Measurements from ENCODE around the gene GALT. TPM values are rescaled to one million over a fixed set of nuclear protein-coding genes. Genes with fewer than 3 reads are reported as not detected.

The GALT gene
- total and polyA plus RNA-seq, 2 experiments from 2014 or later: 31.5 to 35.1 TPM

DNA sequence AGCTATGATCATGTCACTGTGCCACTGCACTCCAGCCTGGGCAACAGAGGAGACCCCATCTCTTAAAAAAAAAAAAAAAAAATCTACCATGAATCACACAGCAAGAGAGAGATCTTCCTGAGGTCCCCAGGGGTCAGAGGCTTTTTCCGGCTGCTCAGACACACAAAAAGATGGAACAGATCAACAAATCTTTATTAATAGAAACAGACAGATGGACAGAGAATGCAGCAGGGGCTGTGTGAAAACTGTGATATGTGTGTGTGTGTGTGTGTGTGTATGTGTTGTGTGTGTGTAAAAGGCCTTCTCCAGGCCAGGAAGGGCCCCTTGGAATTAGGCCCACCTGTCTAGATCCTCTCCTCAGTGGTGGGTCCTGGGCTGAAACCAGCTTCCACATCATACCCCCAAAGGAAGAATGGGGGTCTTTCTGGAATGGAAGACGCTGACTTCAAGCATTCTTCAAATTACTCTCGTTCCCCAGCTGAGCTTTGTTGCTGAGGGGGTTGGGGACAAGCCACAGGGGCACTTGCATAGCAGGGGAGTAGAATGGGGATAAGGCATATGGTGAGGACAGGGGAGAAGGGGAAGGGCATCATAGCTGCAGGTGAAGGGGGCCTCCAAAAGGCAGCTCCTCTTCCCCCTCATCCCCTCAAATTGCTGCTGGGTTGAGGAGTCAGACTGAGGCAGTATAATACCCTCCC is 11.8 kb upstream of the GALT start (continued):
- TF ChIP-seq, protein P1, sequence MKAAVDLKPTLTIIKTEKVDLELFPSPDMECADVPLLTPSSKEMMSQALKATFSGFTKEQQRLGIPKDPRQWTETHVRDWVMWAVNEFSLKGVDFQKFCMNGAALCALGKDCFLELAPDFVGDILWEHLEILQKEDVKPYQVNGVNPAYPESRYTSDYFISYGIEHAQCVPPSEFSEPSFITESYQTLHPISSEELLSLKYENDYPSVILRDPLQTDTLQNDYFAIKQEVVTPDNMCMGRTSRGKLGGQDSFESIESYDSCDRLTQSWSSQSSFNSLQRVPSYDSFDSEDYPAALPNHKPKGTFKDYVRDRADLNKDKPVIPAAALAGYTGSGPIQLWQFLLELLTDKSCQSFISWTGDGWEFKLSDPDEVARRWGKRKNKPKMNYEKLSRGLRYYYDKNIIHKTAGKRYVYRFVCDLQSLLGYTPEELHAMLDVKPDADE (IDR thresholded peaks at IDR 0.05): no peak
- no peak for TF ChIP-seq ZNF114 (CRISPR knock-in tag; IDR thresholded peaks at IDR 0.05)
- TF ChIP-seq, protein P2, sequence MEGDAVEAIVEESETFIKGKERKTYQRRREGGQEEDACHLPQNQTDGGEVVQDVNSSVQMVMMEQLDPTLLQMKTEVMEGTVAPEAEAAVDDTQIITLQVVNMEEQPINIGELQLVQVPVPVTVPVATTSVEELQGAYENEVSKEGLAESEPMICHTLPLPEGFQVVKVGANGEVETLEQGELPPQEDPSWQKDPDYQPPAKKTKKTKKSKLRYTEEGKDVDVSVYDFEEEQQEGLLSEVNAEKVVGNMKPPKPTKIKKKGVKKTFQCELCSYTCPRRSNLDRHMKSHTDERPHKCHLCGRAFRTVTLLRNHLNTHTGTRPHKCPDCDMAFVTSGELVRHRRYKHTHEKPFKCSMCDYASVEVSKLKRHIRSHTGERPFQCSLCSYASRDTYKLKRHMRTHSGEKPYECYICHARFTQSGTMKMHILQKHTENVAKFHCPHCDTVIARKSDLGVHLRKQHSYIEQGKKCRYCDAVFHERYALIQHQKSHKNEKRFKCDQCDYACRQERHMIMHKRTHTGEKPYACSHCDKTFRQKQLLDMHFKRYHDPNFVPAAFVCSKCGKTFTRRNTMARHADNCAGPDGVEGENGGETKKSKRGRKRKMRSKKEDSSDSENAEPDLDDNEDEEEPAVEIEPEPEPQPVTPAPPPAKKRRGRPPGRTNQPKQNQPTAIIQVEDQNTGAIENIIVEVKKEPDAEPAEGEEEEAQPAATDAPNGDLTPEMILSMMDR (conservative IDR thresholded peaks at IDR 0.05; ENCODE audit: low read depth in 2 of 2): no peak

DNA sequence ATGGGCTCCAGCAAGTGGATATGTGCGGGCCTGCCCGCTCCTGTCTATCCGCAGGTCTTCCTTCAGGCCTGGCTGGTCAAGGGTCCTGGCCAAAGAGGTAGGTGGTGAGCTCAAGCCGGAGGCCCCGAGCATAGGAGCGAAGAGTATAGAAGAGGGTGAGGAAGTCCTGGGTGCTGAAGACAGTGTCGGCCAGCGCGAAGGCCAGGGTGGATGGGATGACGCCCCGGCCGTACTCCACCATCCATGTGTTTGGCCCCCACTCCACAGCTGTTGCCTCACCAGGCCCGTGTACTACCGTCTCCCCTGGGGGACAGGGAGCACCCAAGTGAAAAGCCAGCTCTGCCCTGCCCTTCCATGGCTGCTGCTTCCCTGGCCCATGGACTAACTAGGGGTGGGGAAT is 10.9 kb upstream of the GALT start:
- Mint-ChIP-seq H3K9me3 (no peaks in the 10 kb centered on the region), H3K27me3 (ENCODE audit: insufficient read depth, low read depth, poor library complexity) (peaks cover 25% of the 10 kb centered on the region), H3K4me3 (peak overlapping the region; percentile 62; the same call in 2 of the 3 replicates), H3K36me3 (ENCODE audit: low read depth) (peaks cover 26% of the 10 kb centered on the region), H3K4me1 (peaks cover 27% of the 10 kb centered on the region), H3K27ac (no peak overlapping the region)
- Histone ChIP-seq H3K4me1 (ENCODE audit: insufficient read depth) (peaks cover 8% of the 10 kb centered on the region), H3K4me2 (no peak overlapping the region; the same call in 1 of the 2 replicates), H2AFZ (no peak overlapping the region), H3K4me3 (no peak overlapping the region), H3K36me3 (ENCODE audit: insufficient read depth) (no peaks in the 10 kb centered on the region), H3K27me3 (ENCODE audit: insufficient read depth) (peaks cover 39% of the 10 kb centered on the region), H3K9me2 (ENCODE audit: insufficient read depth) (no peaks in the 10 kb centered on the region), H3K79me2 (replicated peaks; ENCODE audit: insufficient read depth) (peaks cover 12% of the 10 kb centered on the region; the same call in 1 of the 2 replicates), H3K27ac (ENCODE audit: low read depth) (no peak overlapping the region), H3F3A (replicated peaks; ENCODE audit: low read depth) (peaks cover 8% of the 10 kb centered on the region; the same call in 1 of the 2 replicates), H4K20me1 (replicated peaks; ENCODE audit: insufficient read depth) (peaks cover 3% of the 10 kb centered on the region)
- ATAC-seq (no peak), DNase-seq (ENCODE audit: low spot score) (no peak)
- no peak for TF ChIP-seq NANOG (IDR thresholded peaks at IDR 0.05; ENCODE audit: borderline replicate concordance)
- TF ChIP-seq, protein P3, sequence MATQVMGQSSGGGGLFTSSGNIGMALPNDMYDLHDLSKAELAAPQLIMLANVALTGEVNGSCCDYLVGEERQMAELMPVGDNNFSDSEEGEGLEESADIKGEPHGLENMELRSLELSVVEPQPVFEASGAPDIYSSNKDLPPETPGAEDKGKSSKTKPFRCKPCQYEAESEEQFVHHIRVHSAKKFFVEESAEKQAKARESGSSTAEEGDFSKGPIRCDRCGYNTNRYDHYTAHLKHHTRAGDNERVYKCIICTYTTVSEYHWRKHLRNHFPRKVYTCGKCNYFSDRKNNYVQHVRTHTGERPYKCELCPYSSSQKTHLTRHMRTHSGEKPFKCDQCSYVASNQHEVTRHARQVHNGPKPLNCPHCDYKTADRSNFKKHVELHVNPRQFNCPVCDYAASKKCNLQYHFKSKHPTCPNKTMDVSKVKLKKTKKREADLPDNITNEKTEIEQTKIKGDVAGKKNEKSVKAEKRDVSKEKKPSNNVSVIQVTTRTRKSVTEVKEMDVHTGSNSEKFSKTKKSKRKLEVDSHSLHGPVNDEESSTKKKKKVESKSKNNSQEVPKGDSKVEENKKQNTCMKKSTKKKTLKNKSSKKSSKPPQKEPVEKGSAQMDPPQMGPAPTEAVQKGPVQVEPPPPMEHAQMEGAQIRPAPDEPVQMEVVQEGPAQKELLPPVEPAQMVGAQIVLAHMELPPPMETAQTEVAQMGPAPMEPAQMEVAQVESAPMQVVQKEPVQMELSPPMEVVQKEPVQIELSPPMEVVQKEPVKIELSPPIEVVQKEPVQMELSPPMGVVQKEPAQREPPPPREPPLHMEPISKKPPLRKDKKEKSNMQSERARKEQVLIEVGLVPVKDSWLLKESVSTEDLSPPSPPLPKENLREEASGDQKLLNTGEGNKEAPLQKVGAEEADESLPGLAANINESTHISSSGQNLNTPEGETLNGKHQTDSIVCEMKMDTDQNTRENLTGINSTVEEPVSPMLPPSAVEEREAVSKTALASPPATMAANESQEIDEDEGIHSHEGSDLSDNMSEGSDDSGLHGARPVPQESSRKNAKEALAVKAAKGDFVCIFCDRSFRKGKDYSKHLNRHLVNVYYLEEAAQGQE (IDR thresholded peaks at IDR 0.05; ENCODE audit: unreplicated experiment): no peak
- no peak for TF ChIP-seq STAT1 (IDR thresholded peaks at IDR 0.05; ENCODE audit: unreplicated experiment)
- TF ChIP-seq, protein P1 (IDR thresholded peaks at IDR 0.05): no peak
- TF ChIP-seq EZH2phosphoT487 (IDR thresholded peaks at IDR 0.05; ENCODE audit: unreplicated experiment): no peak
- no peak for TF ChIP-seq EZH2 (IDR thresholded peaks at IDR 0.05; ENCODE audit: low read depth, unreplicated experiment)
- no peak for TF ChIP-seq ZNF331 (CRISPR knock-in tag; IDR thresholded peaks at IDR 0.05; ENCODE audit: low read depth)
- TF ChIP-seq POLR2AphosphoS5 (IDR thresholded peaks at IDR 0.05; ENCODE audit: low read depth): no peak
